Ovary (tissue), 9 donors: Measurements from ENCODE around the gene EXOC3L1. TPM values are rescaled to one million over a fixed set of nuclear protein-coding genes. Genes with fewer than 3 reads are reported as not detected.

Experiments
- DNase-seq, 5 donors: peaks; one replicate each; pipeline ENCODE4 v3.0.0-alpha.2; 2019 to 2020
- H3K27ac ChIP-seq, 2 donors: fragments of 200-600 bp; one replicate each; pipeline versions ENCODE4 v1.5.1 to v1.8.0; 2019 to 2022
- H3K27me3 ChIP-seq: fragments of 200-600 bp; one replicate; pipeline ENCODE4 v1.8.0; 2022
- H3K36me3 ChIP-seq: fragments of 200-600 bp; sonication (generic); one replicate; pipeline ENCODE4 v1.5.1; 2019
- H3K4me1 ChIP-seq: one replicate; pipeline ENCODE4 v1.8.1; 2013; ENCODE audit warnings: mild to moderate bottlenecking, moderate library complexity; ENCODE audit not compliant: insufficient read depth
- H3K4me3 ChIP-seq: fragments of 200-600 bp; sonication (generic); one replicate; pipeline ENCODE4 v1.5.1; 2017
- H3K9me3 ChIP-seq, 2 donors: fragments of 200-600 bp in 1 of 2; sonication (generic) in 1 of 2; one replicate each; pipeline versions ENCODE4 v1.5.1 to v1.8.1; 2013 to 2019; ENCODE audit warnings: mild to moderate bottlenecking in 1 of 2, moderate library complexity in 1 of 2
- CTCF ChIP-seq, 3 donors: fragments of 450-650 bp in 2 of 3; fragments of 200-600 bp in 1 of 3; IDR thresholded peaks; one replicate each; pipeline versions ENCODE4 v1.5.1 to v1.8.0; 2016 to 2022; ENCODE audit warnings: antibody characterized with exemption in 3 of 3, mild to moderate bottlenecking in 1 of 3
- EP300 ChIP-seq: sonication (generic); formaldehyde crosslinking; IDR thresholded peaks from one replicate; pipeline ENCODE4 v1.6.1; 2017; ENCODE audit warnings: antibody characterized with exemption
- POLR2A ChIP-seq: fragments of 450-650 bp; IDR thresholded peaks from one replicate; pipeline ENCODE4 v1.6.1; 2017; ENCODE audit warnings: antibody characterized with exemption, mild to moderate bottlenecking, moderate library complexity
- WGBS, 3 donors: extraction: QIAGEN DNeasy Blood & Tissue Kit in 1 of 3; methylation state at CpG; one replicate each; pipeline versions ENCODE4 v1.1.5 to v1.1.7; 2013 to 2017; 5-methylcytosine and 5-hydroxymethylcytosine counted together
- intact Hi-C, 4 donors: fragments of 100-400 bp; cut with DNase I; formaldehyde crosslinking; loops; one replicate each; pipeline versions ENCODE4 v1.11.0 to v1.15.1; 2022 to 2023
- polyA plus RNA-seq, 2 donors: library from polyadenylated mRNA; stranded (reverse); fragments of 200-250 nt in 1 of 2; fragments of 350-450 nt in 1 of 2; fragmentation: Illumina TruSeq in 1 of 2; extraction: RNeasy Lipid Tissue Mini Kit (QIAGEN cat#74804) in 1 of 2; gene quantifications; one replicate each; pipeline ENCODE4 v1.2.3, GENCODE V29; 2013 to 2014
- total RNA-seq, 7 donors: library from RNA; depleted of rRNA in 2 of 7; stranded (reverse); fragments of >200 nt in 2 of 7; fragmentation: NEBNext Ultra II Directional in 3 of 7; extraction: Animal tissue kit (Norgen Biotek cat#: 25700) in 3 of 7; gene quantifications; one replicate each; pipeline versions ENCODE4 v1.1.0 to v1.2.4, GENCODE V29; 2016 to 2023
- donor health status: DM: no; HTN: no; CAD: no; lungs with moderate emphysema.
- donor health status: DM: no; HTN: no; CAD: no.
- donor health status: Bipolar disorder and iron deficiency.
- donor health status: DM: yes; HTN: yes; CAD: no.
- donor health status: DM: no; HTN: no; CAD: no.
- donor health status: DM: yes; HTN: yes; CAD: no.

The EXOC3L1 gene
- total and polyA plus RNA-seq, 9 donors = 0.32 to 33.0 (median 12.2) TPM

- Histone ChIP-seq H3K4me1 (peaks cover 10% of the 10 kb centered on the region), H3K4me3 (peak overlapping the region; percentile 92), H3K27me3 (no peaks in the 10 kb centered on the region), H3K27ac (peak overlapping the region; percentile 0 to 60), H3K36me3 (no peaks in the 10 kb centered on the region), H3K9me3 (no peaks in the 10 kb centered on the region)
- DNase-seq = no peak
- no peak for TF ChIP-seq POLR2A
- no peak for TF ChIP-seq EP300
- TF ChIP-seq CTCF (IDR thresholded peaks at IDR 0.05) = no peak
- intact Hi-C loops = loop anchor here in 1 of 4 donors (5.0 kb wide), 1 partner anchor 435 kb away; the partner anchor contains the start of genes ACD and PARD6A
- 8 to 10% (median 10%) methylated on average over 12 of the region's 12 CpGs for WGBS, 3 donors
Measured at GRCh38 chr16:67227567-67227921, 37.6 kb upstream of the EXOC3L1 start.

GRCh38 chr16:67226804-67227566 lies 37.0 kb upstream of the EXOC3L1 start, which contains the start of gene TMEM208:
Gene TMEM208 (plus strand): TSS chr16:67227130. CDS start chr16:67227219, 89 bp downstream.
- intact Hi-C loops = loop anchor here in 1 of 4 donors (5.0 kb wide), 1 partner anchor 435 kb away; the partner anchor contains the start of genes ACD and PARD6A
- Histone ChIP-seq H3K4me3 (peak within 1 kb of the TSS; percentile 92), H3K4me1 (peaks cover 10% of the 10 kb centered on the region), H3K9me3 (no peaks in the 10 kb centered on the region), H3K27me3 (no peaks in the 10 kb centered on the region), H3K36me3 (no peaks in the 10 kb centered on the region), H3K27ac (peak within 1 kb of the TSS; percentile 30 to 76)
- TF ChIP-seq POLR2A (peak; percentile 88), EP300 (peak; percentile 43), CTCF (IDR thresholded peaks at IDR 0.05) (peak in 1 of 3 donors; percentile 34)
- WGBS, 3 donors = 0% methylated on average over 41 to 46 of the region's 46 CpGs
- DNase-seq = peak; percentile 96 to 98 (median 98)

DNA sequence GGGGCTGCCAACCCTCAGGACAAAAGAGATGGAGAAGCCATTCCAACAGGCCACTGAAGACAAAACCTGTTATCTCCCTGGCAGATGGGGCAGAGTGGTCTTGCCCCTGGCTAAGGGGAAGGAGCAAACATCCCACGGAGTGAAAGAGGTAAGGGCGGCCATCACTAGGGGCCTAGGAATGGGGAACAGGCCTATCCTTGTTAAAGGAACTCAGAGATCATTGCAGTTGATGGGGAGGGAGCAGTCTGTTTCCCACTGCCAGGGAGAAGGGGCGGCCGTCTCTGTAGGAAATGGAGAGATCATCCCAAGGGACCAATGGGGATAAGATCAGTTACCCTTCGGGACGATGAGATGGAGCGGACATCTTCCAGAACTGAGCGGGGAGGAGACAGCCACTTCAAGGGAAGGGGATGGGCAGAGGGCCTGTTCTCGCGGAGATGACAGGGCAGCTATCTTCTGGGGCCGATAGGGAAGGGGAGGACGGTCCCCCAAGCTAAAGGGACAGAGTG lies 36.4 kb upstream of the EXOC3L1 start:
- Histone ChIP-seq H3K27ac (peak overlapping the region; percentile 30 to 76), H3K4me3 (peak overlapping the region; percentile 92), H3K9me3 (no peaks in the 10 kb centered on the region), H3K36me3 (no peaks in the 10 kb centered on the region), H3K4me1 (peaks cover 10% of the 10 kb centered on the region), H3K27me3 (no peaks in the 10 kb centered on the region)
- DNase-seq = no peak
- TF ChIP-seq CTCF (IDR thresholded peaks at IDR 0.05) = no peak
- no peak for TF ChIP-seq POLR2A
- TF ChIP-seq EP300 = no peak
- WGBS, 3 donors = 4 to 7% (median 6%) methylated on average over 12 of the region's 12 CpGs
- intact Hi-C loops = loop anchor here in 1 of 4 donors (5.0 kb wide), 1 partner anchor 436 kb away; the partner anchor contains the start of genes ACD and PARD6A

- no peak for TF ChIP-seq CTCF (IDR thresholded peaks at IDR 0.05)
- TF ChIP-seq EP300 = no peak
- TF ChIP-seq POLR2A = no peak
- DNase-seq = no peak
- Histone ChIP-seq H3K9me3 (no peaks in the 10 kb centered on the region), H3K4me1 (peaks cover 10% of the 10 kb centered on the region), H3K27me3 (no peaks in the 10 kb centered on the region), H3K4me3 (no peak overlapping the region), H3K36me3 (no peaks in the 10 kb centered on the region), H3K27ac (no peak overlapping the region)
- 74 to 88% (median 83%) methylated on average over 3 of the region's 3 CpGs for WGBS, 3 donors
- intact Hi-C loops = no loop called here
Measured at GRCh38 chr16:67223992-67224391, 34.1 kb upstream of the EXOC3L1 start.
